ENCODE measurements around the gene CCDC7.
"Not testable (repeated sequence)": the region's sequence is repeated elsewhere in the genome, so short reads cannot be mapped to it uniquely, and the experiment has no call there.

CCDC7 gene

GRCh38 chr10:32445740-32446535, at the start of gene CCDC7:
Gene CCDC7, plus strand, starts transcription at chr10:32446140. Its CDS starts 5,503 bp downstream, at chr10:32451643.
- DNase-seq, result peak; percentile 56

- DNase-seq, result not testable (repeated sequence)
Observed at GRCh38 chr10:32397163-32397562, 48.8 kb upstream of the CCDC7 start.

- DNase-seq, result not testable (repeated sequence)
Observed at GRCh38 chr10:32399720-32400119, 46.2 kb upstream of the CCDC7 start.

GRCh38 chr10:32400961-32401360, 45.0 kb upstream of the CCDC7 start:
- DNase-seq, result no peak

GRCh38 chr10:32402499-32402898, 43.4 kb upstream of the CCDC7 start:
- DNase-seq, result no peak

- DNase-seq, result no peak
Observed at GRCh38 chr10:32403091-32403490, 42.8 kb upstream of the CCDC7 start.

GRCh38 chr10:32408690-32409089, 37.2 kb upstream of the CCDC7 start:
- DNase-seq, result no peak

- no peak for DNase-seq
Observed at GRCh38 chr10:32409741-32410140, 36.2 kb upstream of the CCDC7 start.

- DNase-seq, result no peak
Observed at GRCh38 chr10:32410569-32410968, 35.4 kb upstream of the CCDC7 start.

- DNase-seq, result no peak
Observed at GRCh38 chr10:32411797-32412498, 34.0 kb upstream of the CCDC7 start.

GRCh38 chr10:32412499-32412853, 33.5 kb upstream of the CCDC7 start:
- no peak for DNase-seq

- DNase-seq, result no peak
Observed at GRCh38 chr10:32413513-32413912, 32.4 kb upstream of the CCDC7 start.

GRCh38 chr10:32415361-32415760, 30.6 kb upstream of the CCDC7 start:
- no peak for DNase-seq

- no peak for DNase-seq
Observed at GRCh38 chr10:32417911-32418547, 27.9 kb upstream of the CCDC7 start.

GRCh38 chr10:32418572-32418971, 27.4 kb upstream of the CCDC7 start:
- no peak for DNase-seq

GRCh38 chr10:32419615-32420014, 26.3 kb upstream of the CCDC7 start:
- DNase-seq, result no peak

- no peak for DNase-seq
Observed at GRCh38 chr10:32426186-32426585, 19.8 kb upstream of the CCDC7 start.

GRCh38 chr10:32433542-32433941, 12.4 kb upstream of the CCDC7 start:
- DNase-seq, result no peak

GRCh38 chr10:32436215-32436614, 9.7 kb upstream of the CCDC7 start:
- no peak for DNase-seq

GRCh38 chr10:32437334-32437733, 8.6 kb upstream of the CCDC7 start:
- DNase-seq, result no peak

- peak; percentile 7 for DNase-seq
Observed at GRCh38 chr10:32445036-32445435, 904 bp upstream of the CCDC7 start.

- no peak for DNase-seq
Observed at GRCh38 chr10:32446536-32447406, 831 bp downstream of the CCDC7 start.

GRCh38 chr10:32454148-32454547, 8.2 kb downstream of the CCDC7 start:
- DNase-seq, result no peak
